ENCODE data around the gene PEX3.
A peak's percentile ranks its signal among the peaks of the same experiment; 100 is the strongest.

- TF ChIP-seq POLR2A (IDR thresholded peaks at IDR 0.05) (no peak), CTCF (IDR thresholded peaks at IDR 0.05) (peak in 1 of 3 experiments; percentile 17)
Measured at GRCh38 chr6:143536866-143537691, 86.5 kb downstream of the PEX3 start.
